ENCODE results near the gene OR2S2. TPM values are rescaled to one million over a fixed set of nuclear protein-coding genes. Genes with fewer than 3 reads are reported as not detected.

The OR2S2 gene
- total and polyA plus RNA-seq, 2 of the 8 experiments (the other 6 are each of a cell fraction or from before 2014, with no cell fraction given) = not detected

GRCh38 chr9:35965011-35965410 lies 7.1 kb upstream of the OR2S2 start (continued):
- TF ChIP-seq CHD7 (IDR thresholded peaks at IDR 0.05; ENCODE audit: insufficient replicate concordance, low read length) (no peak), RNF2 (IDR thresholded peaks at IDR 0.05; ENCODE audit: borderline replicate concordance, low read depth, low read length, missing control alignments, poor library complexity, severe bottlenecking) (no peak), POLR2AphosphoS5 (IDR thresholded peaks at IDR 0.05; ENCODE audit: low read depth, low read length) (no peak), GABPA (IDR thresholded peaks at IDR 0.05; ENCODE audit: borderline replicate concordance, insufficient read depth, low read length) (no peak), TEAD4 (IDR thresholded peaks at IDR 0.05; ENCODE audit: low read depth, low read length) (no peak), JUN (IDR thresholded peaks at IDR 0.05; ENCODE audit: low read depth, low read length) (no peak), BACH1 (IDR thresholded peaks at IDR 0.05; ENCODE audit: low read length) (no peak)

Measured in H1 (cell line).